ENCODE results near the gene TNFSF9.
"Not testable (repeated sequence)": the region's sequence is repeated elsewhere in the genome, so short reads cannot be mapped to it uniquely, and the experiment has no call there.

The TNFSF9 gene

GRCh38 chr19:6540918-6541689 lies 10.3 kb downstream of the TNFSF9 start:
- Mint-ChIP-seq H3K4me1 (no peaks in the 10 kb centered on the region), H3K36me3 (ENCODE audit: low read depth) (no peaks in the 10 kb centered on the region), H3K27ac (no peak overlapping the region), H3K4me3 (no peak overlapping the region), H3K27me3 (ENCODE audit: low read depth, poor library complexity) (peaks cover 25% of the 10 kb centered on the region), H3K9me3 (peaks cover 37% of the 10 kb centered on the region)
- DNase-seq = no peak
- TF ChIP-seq, protein P1, sequence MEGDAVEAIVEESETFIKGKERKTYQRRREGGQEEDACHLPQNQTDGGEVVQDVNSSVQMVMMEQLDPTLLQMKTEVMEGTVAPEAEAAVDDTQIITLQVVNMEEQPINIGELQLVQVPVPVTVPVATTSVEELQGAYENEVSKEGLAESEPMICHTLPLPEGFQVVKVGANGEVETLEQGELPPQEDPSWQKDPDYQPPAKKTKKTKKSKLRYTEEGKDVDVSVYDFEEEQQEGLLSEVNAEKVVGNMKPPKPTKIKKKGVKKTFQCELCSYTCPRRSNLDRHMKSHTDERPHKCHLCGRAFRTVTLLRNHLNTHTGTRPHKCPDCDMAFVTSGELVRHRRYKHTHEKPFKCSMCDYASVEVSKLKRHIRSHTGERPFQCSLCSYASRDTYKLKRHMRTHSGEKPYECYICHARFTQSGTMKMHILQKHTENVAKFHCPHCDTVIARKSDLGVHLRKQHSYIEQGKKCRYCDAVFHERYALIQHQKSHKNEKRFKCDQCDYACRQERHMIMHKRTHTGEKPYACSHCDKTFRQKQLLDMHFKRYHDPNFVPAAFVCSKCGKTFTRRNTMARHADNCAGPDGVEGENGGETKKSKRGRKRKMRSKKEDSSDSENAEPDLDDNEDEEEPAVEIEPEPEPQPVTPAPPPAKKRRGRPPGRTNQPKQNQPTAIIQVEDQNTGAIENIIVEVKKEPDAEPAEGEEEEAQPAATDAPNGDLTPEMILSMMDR (IDR thresholded peaks at IDR 0.05) = no peak

DNA sequence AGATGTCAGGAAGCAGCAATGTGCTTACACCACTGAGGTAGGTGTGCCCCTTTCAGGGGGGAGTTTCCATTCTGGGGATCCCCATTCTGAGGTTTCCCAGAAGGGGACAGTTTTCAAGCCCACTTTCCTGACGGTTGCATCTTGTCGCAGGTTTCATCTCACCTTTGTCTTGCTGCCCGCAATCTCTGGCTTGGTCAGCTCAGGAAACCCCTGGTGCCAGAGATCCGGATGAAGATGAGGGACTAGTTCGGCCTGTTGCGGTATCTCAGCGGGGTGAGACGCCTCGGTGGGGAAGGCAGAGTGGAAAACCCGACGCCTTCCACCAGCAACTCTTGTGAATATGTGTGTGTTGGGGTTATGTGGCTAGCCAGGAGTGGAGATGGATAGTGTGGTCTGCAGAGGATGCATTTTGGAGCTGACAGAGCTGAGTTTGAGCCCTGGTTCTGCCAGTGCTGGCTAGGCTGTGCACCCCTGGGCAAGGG lies 13.1 kb downstream of the TNFSF9 start:
- no peak for DNase-seq
- TF ChIP-seq, protein P1 (IDR thresholded peaks at IDR 0.05) = no peak
- Mint-ChIP-seq H3K27ac (no peak overlapping the region), H3K4me3 (no peak overlapping the region), H3K36me3 (ENCODE audit: low read depth) (no peaks in the 10 kb centered on the region), H3K4me1 (no peaks in the 10 kb centered on the region), H3K9me3 (peaks cover 35% of the 10 kb centered on the region), H3K27me3 (ENCODE audit: low read depth, poor library complexity) (peaks cover 13% of the 10 kb centered on the region)

DNA sequence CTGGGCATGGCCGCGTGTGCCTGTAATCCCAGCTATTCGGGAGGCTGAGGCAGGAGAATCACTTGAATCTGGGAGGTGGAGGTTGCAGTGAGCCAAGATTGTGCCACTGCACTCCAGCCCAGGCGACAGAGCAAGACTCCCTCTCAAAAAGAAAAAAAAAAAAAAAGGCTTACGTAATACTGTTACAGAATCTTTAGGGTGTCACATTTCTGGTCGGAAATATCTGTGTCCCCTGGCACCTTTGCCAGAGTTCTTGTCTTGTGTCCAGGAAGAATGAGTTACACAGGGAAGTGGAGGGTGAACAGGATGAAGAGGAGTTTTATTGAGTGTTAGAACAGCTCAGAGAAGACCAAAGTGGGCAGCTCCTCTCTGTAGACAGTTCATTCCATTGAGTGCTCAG lies 19.9 kb downstream of the TNFSF9 start:
- not testable (repeated sequence) for H3K4me1 Mint-ChIP-seq; H3K27ac Mint-ChIP-seq; DNase-seq; H3K4me3 Mint-ChIP-seq; H3K36me3 Mint-ChIP-seq (ENCODE audit: low read depth)
- peaks cover 26% of the 10 kb centered on the region for H3K27me3 Mint-ChIP-seq (ENCODE audit: low read depth, poor library complexity)
- H3K9me3 Mint-ChIP-seq = peaks cover 19% of the 10 kb centered on the region

DNA sequence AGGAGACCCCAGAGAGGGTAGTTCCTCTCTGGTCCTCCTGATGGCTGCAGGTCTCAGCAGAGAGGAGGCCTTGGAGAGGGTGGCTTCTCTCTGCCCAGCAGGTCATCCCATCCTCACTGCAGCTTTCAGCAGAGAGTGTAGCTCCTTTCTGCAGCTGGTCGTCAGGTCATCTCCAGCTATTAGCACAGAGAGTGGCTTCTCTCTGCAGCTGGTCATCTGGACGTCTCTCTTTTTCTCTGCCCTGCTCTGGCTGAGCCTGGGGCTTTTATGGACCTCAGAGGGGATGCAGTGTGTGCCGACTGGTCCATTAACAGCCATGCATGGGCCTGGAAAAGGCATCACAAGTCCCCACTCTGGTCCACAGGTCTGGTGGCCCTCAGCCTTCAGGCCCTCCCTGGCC lies 20.3 kb downstream of the TNFSF9 start:
- DNase-seq = no peak
- H3K9me3 Mint-ChIP-seq = peaks cover 16% of the 10 kb centered on the region
- peaks cover 26% of the 10 kb centered on the region for H3K27me3 Mint-ChIP-seq (ENCODE audit: low read depth, poor library complexity)
- TF ChIP-seq, protein P1 (IDR thresholded peaks at IDR 0.05) = no peak
- no peak overlapping the region for H3K27ac Mint-ChIP-seq
- H3K4me3 Mint-ChIP-seq = no peak overlapping the region
- H3K4me1 Mint-ChIP-seq = peaks cover 3% of the 10 kb centered on the region
- no peaks in the 10 kb centered on the region for H3K36me3 Mint-ChIP-seq (ENCODE audit: low read depth)

- Mint-ChIP-seq H3K9me3 (peaks cover 9% of the 10 kb centered on the region), H3K36me3 (ENCODE audit: low read depth) (no peaks in the 10 kb centered on the region), H3K27me3 (ENCODE audit: low read depth, poor library complexity) (peaks cover 26% of the 10 kb centered on the region), H3K27ac (no peak overlapping the region), H3K4me3 (no peak overlapping the region), H3K4me1 (peaks cover 3% of the 10 kb centered on the region)
- DNase-seq = peak; percentile 56
- TF ChIP-seq, protein P1 (IDR thresholded peaks at IDR 0.05) = peak; percentile 37
These were observed 21.0 kb downstream of the TNFSF9 start for GRCh38 chr19:6551607-6552450.

- TF ChIP-seq, protein P1 (IDR thresholded peaks at IDR 0.05) = no peak
- no peak for DNase-seq
- Mint-ChIP-seq H3K4me3 (no peak overlapping the region), H3K9me3 (no peaks in the 10 kb centered on the region), H3K27ac (no peak overlapping the region), H3K36me3 (ENCODE audit: low read depth) (no peaks in the 10 kb centered on the region), H3K27me3 (ENCODE audit: low read depth, poor library complexity) (peaks cover 17% of the 10 kb centered on the region), H3K4me1 (peaks cover 3% of the 10 kb centered on the region)
These were observed 25.2 kb downstream of the TNFSF9 start for GRCh38 chr19:6556043-6556449.
